ENCODE measurements around the gene ANAPC2.

DNA sequence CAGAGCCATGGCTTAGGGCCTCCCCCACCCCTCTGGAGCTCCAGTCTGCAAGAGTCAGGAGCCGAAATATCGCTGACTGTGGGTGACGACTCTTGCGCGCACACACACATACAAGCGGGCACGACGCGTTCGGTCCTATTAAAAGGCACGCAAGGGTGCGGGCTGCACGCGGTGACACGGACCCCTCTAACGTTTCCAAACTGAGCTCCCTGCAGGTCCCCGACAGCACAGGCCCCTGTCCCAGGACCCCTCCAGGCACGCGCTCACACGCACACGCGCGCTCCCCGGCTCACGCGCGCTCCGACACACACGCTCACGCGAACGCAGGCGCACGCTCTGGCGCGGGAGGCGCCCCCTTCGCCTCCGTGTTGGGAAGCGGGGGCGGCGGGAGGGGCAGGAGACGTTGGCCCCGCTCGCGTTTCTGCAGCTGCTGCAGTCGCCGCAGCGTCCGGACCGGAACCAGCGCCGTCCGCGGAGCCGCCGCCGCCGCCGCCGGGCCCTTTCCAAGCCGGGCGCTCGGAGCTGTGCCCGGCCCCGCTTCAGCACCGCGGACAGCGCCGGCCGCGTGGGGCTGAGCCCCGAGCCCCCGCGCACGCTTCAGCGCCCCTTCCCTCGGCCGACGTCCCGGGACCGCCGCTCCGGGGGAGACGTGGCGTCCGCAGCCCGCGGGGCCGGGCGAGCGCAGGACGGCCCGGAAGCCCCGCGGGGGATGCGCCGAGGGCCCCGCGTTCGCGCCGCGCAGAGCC lies 49.5 kb downstream of the ANAPC2 start, which contains the start of gene GRIN1:
- TF ChIP-seq, protein P1, sequence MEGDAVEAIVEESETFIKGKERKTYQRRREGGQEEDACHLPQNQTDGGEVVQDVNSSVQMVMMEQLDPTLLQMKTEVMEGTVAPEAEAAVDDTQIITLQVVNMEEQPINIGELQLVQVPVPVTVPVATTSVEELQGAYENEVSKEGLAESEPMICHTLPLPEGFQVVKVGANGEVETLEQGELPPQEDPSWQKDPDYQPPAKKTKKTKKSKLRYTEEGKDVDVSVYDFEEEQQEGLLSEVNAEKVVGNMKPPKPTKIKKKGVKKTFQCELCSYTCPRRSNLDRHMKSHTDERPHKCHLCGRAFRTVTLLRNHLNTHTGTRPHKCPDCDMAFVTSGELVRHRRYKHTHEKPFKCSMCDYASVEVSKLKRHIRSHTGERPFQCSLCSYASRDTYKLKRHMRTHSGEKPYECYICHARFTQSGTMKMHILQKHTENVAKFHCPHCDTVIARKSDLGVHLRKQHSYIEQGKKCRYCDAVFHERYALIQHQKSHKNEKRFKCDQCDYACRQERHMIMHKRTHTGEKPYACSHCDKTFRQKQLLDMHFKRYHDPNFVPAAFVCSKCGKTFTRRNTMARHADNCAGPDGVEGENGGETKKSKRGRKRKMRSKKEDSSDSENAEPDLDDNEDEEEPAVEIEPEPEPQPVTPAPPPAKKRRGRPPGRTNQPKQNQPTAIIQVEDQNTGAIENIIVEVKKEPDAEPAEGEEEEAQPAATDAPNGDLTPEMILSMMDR (IDR thresholded peaks at IDR 0.05), result no peak
- peak; percentile 87 for TF ChIP-seq EZH2 (IDR thresholded peaks at IDR 0.05)
- peak; percentile 87 for TF ChIP-seq EZH2phosphoT487 (IDR thresholded peaks at IDR 0.05)
